HG03175 (cell line): ENCODE results near the gene DNM1.

ENCODE experiments used
- ATAC-seq: cut with Tn5 transposase; IDR thresholded peaks from one replicate; pipeline ENCODE4 v1.9.1; 2021; ENCODE audit warnings: mild to moderate bottlenecking, moderate library complexity; ENCODE audit not compliant: unreplicated experiment

The DNM1 gene

DNA sequence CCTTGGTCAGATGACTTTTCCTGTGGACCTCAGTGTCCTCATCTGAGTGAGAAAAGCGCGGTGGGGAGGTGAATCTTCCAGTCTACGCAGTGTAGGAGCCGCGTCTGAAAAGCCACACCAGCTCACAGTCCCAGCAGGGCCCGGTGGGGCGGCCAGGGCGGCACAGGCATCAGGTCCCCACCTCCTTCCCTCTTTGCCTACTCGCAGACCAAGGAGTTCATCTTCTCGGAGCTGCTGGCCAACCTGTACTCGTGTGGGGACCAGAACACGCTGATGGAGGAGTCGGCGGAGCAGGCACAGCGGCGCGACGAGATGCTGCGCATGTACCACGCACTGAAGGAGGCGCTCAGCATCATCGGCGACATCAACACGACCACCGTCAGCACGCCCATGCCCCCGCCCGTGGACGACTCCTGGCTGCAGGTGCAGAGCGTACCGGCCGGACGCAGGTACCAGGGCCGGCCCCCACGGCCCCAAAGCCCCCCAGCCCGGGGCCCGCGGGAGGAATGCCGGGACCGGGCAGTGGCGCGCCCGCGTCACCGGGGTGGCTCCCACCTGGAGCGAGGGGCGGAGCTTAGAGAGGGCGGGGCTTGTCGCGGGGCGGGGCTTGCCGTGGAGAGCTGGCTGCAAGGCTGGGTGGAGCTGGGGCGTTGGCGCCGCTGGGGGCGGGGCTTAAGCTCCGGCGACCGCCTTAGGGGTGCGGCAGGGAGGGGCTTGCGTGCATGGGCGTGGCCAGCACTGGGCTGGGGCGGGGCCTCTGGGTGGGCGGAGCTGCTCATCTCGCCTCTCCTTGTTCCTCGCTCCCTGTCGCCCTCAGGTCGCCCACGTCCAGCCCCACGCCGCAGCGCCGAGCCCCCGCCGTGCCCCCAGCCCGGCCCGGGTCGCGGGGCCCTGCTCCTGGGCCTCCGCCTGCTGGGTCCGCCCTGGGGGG, 47.0 kb downstream of the DNM1 start:
- ATAC-seq: peak; percentile 73

DNA sequence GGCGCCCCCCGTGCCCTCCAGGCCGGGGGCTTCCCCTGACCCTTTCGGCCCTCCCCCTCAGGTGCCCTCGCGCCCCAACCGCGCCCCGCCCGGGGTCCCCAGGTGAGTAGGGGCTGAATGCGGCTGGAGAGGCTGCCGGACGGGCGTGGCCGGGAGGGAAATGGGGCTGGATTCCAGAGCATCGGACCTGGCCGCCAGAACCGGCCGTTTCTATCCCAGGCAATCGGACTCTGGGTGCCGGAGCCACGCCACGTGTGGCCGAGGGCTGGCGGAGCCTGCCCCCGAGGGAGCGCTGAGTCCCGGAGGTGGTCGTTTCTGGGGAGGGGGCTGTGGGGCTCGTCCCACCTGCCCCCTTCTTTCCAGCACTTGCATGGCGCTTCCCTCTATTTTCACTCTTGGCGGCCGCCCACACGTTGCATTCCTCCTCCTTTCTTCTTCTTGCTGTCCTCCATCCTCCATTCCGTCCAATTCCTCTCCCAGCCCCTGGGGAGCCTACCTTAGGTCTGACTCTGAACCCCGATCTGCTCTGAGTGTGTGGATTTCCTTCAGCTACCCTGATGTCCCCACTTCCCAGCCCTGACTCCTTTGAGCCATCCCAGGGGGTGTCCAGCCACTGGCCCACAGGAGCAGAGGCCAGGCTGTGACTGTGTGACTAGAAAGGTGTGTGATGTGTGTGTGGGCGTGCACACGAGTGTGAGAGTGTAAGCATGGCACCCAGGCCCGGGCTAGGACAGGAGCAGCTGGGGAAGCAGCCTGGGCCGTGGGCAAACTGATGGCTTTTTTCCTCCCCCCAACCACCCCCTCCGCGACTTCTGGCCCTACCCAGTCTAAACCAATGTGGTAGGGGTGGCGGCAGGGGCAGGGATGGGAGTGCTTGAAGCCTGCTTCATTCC, 47.9 kb downstream of the DNM1 start:
- no peak for ATAC-seq

DNA sequence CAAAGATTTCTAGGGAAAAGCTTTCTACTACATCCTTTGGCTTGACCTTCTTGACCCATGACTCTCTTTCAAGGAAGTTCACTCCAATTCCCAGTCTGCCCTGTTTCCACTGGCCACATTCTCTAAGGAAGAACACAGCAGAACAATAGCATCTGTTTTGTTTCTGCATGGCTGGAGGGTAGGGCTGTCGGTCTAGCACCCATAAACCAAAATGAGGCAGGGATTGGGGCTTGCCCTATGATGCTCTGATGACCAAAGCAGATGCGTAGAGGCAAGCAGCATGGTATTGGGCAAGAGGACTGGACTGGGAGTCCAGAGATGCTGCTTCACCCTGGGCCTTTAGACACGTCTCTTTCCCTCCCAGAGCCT, 48.5 kb downstream of the DNM1 start:
- ATAC-seq: no peak

DNA sequence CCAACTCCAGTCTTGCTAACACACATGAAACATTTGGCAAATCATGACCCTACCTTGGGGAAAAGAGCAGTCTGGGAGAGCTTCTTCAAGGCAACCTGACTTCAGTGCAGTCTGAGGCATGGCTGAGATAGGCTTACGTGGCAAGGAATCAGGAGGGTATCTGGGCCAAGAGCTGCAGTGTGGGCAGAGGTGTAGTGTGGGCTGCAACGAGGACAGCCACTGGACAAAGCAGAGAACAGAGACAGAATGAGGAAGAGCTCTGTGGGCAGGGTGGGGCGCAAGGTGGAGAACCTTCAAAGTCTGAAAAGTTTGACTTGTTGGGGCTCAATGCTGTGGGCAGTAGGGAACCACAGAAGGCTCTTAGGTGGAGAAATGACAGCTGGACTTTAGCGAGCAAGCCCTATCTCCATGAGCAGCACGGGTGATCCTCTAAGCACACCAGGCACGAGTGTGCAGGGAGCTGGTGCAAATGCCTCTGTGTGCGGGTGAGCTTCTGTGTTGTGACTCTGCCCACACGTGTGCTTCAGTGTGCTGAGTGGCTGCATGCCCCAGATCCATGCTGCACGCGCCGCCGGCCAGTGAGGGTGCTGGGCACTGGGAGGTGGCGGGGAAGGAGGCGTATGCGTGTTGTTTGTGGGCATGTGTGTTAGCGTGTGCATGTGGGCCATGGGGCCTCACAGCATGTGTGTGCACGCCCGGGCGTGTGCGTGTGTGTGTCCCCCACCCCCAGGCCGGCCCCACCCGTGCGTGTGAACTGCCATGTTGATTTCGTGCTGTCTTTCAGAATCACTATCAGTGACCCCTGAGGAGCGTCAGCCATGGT, 49.3 kb downstream of the DNM1 start:
- no peak for ATAC-seq

DNA sequence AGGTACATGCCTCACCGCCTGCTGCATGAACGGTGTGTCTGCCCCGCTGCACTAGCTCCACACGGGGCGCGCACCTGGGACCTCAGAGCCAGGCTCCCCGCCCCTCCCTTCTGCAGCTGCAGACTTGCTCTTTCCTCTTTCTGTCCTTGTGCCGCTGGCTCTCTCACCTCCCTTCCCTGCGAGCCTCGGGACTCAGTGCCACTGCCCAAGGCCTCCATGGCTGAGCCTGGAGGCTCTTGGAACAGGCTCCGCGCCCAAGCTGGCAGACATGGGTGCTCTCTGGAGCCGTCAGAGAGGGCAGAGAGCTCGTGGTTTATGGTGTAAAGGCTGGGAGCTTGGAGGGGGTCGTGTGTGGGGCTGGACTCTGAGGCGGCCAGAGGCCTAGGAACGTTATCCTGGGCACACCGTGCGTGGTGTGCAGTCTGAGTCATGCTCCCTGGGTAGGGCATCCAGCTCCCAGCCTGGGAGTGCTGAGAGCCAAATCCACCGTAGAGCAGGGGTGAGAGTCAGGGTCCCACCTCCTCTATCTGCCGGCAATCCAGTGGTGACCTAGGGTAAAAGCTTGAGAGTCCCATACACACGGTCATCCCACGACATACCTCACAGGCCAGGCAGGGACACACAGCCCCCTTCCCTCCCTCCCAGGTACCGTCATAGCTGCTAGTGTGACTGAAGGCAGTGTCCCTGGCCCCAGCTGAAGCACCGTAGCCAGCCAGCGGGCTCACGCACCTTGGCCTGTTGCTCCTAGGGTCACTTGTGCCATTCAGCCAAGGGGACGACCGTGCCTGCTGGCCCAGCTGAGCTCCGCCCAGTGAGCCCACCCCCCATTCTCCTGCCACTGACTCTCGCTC, 50.2 kb downstream of the DNM1 start:
- no peak for ATAC-seq

DNA sequence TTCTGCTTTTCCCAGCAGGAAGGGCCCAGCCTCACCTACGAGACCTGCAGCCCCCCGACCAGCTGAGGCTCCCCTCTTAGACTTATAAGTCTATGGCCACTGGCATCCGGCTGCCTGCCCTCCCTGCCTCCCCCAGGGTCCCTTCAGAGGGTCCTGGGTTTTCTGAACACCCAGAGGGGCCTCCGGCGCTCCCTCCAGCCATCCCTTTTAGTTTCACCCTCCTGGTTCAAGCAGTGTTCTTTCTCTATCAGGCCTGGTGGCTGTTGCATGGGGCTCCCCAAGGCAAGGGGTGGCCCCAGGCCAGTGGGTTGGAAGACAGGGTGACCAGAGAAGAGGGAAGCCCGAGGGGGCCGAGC, 50.8 kb downstream of the DNM1 start:
- no peak for ATAC-seq

DNA sequence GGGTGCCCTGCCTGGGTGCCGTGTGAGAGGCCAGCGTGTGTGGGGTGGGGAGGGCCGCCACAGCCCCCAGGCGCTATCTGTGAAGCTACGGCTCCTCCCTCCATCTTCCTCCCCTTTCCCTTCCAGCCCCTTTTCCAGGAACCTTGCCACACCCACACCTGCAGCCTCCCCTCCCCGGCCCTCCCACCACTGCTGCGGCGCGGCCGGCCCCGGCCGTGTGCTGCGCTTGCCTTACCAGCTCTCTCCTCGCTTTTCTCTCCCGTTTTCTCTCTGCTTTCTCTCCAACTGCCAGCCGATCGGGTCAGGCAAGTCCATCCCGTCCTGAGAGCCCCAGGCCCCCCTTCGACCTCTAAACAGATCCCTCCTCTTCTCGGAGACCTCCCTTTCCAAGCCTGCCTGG, 51.2 kb downstream of the DNM1 start:
- ATAC-seq: no peak

DNA sequence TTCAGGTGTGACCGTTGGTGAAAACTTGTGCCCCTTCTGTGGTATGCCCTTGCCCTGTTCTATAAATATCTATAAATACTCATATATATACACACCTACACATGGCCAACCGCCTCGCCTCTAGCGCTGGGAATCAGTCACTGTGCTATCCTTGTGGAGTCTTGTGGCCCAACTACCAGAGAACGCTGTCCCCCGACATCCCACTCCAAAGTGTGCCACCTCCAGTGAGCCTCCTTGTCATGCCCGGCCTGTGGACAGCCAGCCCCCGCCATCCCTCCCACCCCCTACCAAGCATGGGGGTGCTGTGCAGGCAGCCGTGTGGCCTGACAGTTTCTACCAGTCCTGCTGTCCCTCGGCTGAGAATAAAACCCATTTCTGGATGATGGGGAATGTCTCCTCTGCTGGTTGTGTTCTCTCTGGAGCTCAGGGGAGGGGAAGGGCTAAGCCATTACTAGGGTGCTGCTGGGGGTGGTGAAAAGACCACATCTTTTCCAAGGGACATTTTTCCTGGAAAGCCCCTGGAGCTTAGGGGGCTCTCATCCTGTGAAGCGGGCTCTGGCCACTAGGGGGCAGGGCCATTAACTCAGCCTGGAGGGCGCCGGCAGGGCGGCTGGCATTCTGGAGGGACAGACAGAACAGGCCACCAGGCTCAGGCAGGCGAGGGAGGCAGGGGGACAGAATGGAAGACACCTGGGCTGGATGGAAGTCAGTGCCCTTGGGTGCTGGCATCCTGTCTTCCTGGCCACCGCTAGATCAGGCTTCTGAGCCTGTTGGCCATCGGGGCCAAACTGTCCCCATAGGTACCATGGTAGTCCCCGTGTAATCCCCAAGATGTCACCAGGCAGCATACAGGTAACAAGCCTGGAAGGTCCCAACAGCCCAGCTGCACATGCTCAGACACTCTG, 51.9 kb downstream of the DNM1 start:
- no peak for ATAC-seq

DNA sequence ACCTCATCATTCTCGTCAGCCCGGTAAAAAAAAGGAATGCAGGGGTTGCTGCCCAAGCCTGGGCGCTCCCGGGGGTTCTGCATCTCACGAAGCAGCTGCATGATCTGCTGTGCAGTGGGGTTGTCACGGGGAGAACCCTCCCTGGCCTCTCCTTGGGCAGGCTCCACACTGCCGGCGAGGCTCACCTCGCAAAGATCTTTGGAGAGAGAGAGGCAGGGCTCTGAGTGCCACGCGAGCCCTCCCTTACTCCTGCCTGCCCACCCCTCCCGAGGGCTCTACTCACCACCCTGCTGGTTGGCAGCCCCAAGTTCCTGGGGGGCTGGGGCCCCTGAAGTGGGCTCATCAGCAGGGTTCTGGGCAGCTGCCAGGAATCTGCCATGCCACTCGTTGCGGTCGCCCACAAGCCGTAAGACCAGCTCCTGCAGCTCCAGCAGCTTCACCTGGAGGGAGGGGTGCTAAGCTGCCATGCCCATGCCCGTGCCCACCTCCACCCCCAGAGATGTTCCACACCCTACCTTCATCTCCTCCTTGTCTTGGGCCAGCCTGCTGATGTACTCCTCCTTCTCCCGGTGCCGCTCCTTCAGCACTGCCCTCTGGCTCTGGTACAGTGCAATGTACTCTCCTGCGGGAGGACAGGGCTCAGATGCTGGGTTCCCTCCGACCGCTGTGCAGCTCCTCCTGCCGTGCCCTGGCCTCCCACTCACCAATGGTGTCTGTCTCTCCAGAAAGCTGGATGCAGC, 54.1 kb downstream of the DNM1 start:
- ATAC-seq: no peak

DNA sequence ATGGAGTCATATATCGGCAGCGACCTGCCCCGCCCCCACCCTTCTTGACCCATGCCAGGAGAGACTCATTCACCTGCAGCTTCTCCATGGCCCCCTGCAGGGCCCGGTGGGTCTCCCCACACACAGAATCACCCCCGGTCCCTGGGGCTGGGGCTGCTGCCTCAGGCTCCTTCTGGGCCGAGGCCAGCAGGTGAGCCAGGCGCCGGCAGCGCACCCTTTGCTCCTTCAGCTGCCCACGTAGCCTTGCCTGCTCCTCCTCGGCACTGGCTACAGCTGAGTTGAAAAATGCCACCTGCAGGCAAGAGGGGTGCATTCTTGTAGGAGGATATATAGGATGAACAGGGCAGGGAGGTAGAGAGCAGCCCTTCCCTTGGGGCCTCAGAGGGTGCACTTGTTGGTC, 54.7 kb downstream of the DNM1 start:
- ATAC-seq: no peak

DNA sequence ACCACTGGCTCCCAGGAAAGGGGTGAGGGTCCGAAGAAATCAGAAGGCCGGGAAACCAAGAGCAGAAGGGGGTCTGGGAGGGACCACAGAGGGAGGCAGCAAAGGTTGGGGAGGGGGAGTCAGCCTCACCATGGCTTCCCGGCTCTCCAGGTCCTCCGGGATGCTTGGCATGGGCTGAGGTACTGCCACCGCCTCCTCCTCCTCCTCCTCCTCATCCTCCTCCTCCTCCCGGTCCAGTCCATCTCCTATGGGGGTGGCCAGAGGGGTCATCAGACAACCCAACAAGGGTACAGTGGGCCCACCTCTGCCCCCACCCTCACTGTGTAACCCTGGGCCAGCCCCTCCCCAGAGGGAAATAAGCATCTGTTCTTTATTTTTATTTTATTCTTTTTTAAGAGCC, 55.1 kb downstream of the DNM1 start:
- no peak for ATAC-seq

DNA sequence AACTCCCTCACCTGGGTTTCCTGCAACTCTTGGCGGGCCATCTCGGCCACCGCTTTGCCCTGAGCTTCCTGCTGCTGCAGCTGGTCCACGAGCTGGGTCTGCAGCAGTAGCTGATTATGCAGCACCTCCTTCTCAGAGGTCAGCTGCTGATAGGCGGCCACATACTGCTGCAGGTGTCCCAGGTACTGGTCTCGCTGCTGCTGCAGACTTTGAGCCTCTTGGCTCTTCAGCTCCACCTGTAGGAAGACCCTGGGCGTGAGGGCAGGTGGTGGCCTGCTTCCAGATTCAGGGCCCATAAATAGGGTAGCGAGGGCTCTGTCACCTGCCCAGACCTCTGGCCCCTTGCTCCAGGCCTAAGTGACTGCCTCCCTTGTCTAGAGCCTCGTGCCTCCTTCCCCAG, 56.0 kb downstream of the DNM1 start:
- no peak for ATAC-seq

DNA sequence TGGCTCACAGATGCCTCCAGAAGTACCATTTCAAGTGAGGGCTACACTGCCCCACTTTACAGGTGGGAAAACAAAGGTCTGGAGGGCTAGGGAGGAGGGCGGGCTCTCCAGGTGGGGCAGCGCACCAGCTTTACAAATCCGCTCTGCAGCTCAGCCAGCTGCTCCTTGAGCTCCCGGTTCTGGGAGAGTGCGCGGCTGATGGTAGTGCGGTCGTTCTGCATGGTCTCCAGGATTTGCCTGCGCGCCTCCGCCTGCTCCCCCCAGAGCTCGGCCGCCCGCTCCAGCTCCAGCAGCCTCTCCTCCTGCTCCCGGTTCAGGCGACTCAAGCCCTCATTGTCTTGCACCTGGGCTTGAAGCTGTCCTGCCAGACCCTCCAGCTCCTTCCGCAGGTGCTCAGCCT, 57.2 kb downstream of the DNM1 start:
- ATAC-seq: no peak

DNA sequence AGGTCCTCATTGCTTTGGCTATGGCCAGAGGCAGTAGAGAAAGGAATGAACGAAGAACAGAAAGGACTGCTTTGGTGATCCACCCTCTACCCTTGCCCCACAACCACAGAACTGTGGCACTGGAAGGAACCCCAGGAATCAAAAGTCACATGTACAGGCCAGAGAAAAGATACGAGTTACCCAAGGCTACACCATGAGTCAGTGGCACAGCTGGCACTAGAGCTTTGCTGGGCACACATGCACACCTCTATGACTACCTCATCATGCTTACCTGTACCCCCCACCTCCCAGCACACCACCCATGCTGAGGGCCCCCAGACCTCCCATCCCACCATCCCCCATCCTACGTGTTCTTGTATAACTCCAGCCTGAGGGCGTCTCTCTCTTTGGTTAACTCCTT, 59.5 kb downstream of the DNM1 start:
- ATAC-seq: no peak

DNA sequence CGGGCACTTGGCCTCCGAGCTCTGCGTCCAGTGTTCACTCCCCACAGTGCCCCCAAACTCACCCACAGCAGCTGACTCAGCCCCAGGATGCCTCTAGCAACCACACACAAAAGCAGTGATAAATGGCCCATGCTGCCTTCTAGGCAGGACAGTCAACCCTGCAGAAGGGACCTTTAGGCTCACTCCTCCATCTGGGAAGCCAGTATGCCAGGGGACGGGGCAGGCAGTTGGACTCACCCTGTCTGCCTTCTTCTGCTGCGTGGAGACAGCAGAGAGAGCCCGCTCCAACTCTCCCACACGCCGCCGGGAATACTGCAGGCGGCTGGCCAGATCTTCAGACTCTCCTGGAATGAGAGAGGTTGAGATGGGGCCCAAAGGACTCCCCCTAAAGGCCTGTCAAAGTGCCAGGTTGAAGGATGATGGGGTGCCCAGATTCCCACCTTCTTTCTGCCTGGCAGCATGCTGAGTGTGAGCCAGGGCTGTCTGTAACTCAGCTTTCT, 62.2 kb downstream of the DNM1 start:
- ATAC-seq: no peak

DNA sequence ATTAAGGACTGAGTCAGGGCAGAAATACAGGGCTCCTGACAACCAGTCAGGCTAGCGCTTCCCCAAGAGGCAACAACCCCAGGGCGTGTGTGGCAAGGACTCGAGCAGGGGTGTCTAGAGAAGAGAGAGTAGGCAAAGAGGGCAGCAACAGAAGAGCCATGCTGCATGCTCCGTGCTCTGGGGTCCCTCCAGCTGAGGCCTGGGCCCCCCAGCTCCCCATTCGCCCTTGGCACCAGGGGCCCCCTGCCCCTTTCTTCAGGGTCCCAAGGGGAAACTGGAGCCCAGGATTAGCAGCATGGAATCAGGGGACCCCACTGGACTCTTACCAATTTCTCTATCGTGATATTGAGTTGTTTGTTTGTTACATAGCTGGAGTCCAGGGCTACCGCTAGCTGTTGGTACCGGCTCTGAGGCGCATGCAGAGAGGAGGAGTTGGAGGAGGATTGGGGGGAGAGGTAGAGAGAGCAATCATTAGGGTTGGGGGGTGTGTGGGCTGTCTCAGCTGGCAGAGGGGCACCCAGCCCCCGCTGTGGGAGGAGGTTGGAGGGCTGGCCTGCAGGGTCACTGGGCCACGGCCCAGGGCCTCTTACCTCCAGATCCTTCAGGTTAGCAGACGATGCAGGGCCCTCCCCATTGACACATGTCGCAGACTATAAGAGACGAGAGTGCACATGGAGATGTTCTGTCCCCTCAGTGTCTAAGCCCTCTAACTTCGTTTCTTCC, 63.9 kb downstream of the DNM1 start:
- ATAC-seq: no peak

DNA sequence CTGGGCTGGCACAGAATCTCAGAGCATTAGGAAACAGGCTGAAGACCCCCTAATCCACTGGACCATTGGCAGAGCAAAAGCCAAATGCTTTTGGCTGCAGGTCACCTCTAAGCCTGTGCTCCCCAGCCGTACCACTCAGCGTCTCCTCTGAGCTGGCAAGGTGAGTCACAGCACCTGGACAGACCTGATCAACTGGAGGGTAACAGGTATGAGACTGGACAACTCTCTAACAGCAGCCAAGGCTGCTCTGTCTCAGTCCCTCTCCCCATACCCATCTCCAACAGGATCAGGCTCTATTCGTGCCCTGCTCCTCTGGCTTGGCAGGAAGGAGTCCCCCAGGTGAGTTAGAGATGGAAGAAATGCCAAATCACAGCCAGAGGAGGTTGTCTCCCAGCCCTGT, 67.9 kb downstream of the DNM1 start:
- no peak for ATAC-seq

DNA sequence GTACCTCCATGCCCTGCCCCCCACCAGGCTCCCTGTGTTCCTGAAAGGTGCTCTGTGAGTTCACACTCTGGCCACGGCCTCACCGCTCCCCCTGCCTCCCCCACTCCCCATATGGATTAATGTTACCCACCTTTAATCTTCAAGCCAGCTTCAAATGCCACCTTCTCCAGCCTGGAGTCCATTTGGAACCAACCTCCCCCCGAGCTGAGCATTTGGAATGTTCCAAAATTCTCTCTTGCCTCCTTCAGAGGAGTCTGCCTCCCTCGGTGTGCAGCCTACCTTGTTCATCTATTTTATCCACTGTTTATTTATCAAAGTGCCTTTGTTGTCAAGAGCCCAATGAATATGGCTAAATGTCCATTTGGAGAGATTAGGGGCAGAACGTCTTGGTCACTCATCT, 68.3 kb downstream of the DNM1 start:
- no peak for ATAC-seq
